Calu3 (cell line): ENCODE results near the gene STXBP1. TPM values are rescaled to one million over a fixed set of nuclear protein-coding genes. Genes with fewer than 3 reads are reported as not detected.

Experiments used
- BruUV-seq: library from RNA; stranded (reverse); fragments of 400-500 nt; replicated peaks from 2 replicates; lab custom pipeline; 2021; lab: Mats Ljungman, UMichigan
- CTCF ChIA-PET: fragments of 300-600 bp; sonication (Branson Sonifier 250); formaldehyde crosslinking; loops from one replicate; lab custom pipeline; 2022; ENCODE audit warnings: antibody characterized with exemption; lab: Charles Lee
- DNase-seq: peaks from one replicate; pipeline ENCODE4 v3.0.0; 2022
- H3K27ac Mint-ChIP-seq: one replicate; pipeline ENCODE4 v1.8.0; 2022; ENCODE audit warnings: mixed read lengths; ENCODE audit not compliant: unreplicated experiment
- H3K27me3 Mint-ChIP-seq: one replicate; pipeline ENCODE4 v1.8.0; 2022; ENCODE audit warnings: mixed read lengths; ENCODE audit not compliant: unreplicated experiment
- H3K36me3 Mint-ChIP-seq: one replicate; pipeline ENCODE4 v1.8.0; 2022; ENCODE audit warnings: mild to moderate bottlenecking, moderate library complexity, mixed read lengths; ENCODE audit not compliant: insufficient read depth, unreplicated experiment
- H3K4me1 Mint-ChIP-seq: one replicate; pipeline ENCODE4 v1.8.0; 2022; ENCODE audit warnings: mild to moderate bottlenecking, low read depth, mixed read lengths; ENCODE audit not compliant: unreplicated experiment
- H3K4me3 Mint-ChIP-seq: one replicate; pipeline ENCODE4 v1.8.0; 2022; ENCODE audit warnings: mild to moderate bottlenecking, low read depth, moderate library complexity, mixed read lengths; ENCODE audit not compliant: unreplicated experiment
- H3K9me3 Mint-ChIP-seq: one replicate; pipeline ENCODE4 v1.8.0; 2022; ENCODE audit warnings: low read depth, mixed read lengths; ENCODE audit not compliant: unreplicated experiment
- intact Hi-C: fragments of 100-400 bp; cut with micrococcal nuclease; formaldehyde crosslinking; loops from one replicate; pipeline ENCODE4 v1.10.0; 2022; ENCODE audit not compliant: unreplicated experiment
- total RNA-seq: library from RNA; stranded (reverse); gene quantifications from 2 replicates; pipeline ENCODE4 v1.2.3, GENCODE V29; 2022
- TF ChIP-seq, protein P1 (sequence below): fragments of 200-600 bp; IDR thresholded peaks from one replicate; pipeline ENCODE4 v1.8.0; 2022; ENCODE audit warnings: antibody characterized with exemption; ENCODE audit not compliant: unreplicated experiment

The STXBP1 gene
- total RNA-seq, 1 experiment from 2014 or later: 5.9 TPM

DNA sequence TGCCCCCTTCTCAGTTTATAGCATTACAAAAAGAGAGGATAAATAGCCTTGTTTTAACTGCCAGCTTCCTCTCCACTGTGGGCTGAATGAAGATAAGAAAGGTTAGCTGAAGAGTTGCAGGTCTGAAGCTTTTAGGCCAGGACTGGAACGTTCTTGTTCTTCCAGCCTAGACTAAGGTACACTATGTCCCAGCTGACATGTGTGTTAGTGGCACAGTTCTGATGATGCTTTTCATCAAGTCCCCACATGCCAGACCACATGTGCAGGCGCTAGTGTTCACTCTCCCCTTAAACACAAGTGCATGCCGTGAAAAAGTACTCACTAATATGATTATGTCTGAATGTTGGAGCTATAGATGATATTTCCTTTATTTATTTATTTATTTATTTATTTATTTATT, 40.7 kb downstream of the STXBP1 start:
- H3K9me3 Mint-ChIP-seq: no peaks in the 10 kb centered on the region
- H3K4me3 Mint-ChIP-seq: no peak overlapping the region
- H3K4me1 Mint-ChIP-seq: no peaks in the 10 kb centered on the region
- CTCF ChIA-PET: no interaction called here
- no peaks in the 10 kb centered on the region for H3K27me3 Mint-ChIP-seq
- TF ChIP-seq, protein P1, sequence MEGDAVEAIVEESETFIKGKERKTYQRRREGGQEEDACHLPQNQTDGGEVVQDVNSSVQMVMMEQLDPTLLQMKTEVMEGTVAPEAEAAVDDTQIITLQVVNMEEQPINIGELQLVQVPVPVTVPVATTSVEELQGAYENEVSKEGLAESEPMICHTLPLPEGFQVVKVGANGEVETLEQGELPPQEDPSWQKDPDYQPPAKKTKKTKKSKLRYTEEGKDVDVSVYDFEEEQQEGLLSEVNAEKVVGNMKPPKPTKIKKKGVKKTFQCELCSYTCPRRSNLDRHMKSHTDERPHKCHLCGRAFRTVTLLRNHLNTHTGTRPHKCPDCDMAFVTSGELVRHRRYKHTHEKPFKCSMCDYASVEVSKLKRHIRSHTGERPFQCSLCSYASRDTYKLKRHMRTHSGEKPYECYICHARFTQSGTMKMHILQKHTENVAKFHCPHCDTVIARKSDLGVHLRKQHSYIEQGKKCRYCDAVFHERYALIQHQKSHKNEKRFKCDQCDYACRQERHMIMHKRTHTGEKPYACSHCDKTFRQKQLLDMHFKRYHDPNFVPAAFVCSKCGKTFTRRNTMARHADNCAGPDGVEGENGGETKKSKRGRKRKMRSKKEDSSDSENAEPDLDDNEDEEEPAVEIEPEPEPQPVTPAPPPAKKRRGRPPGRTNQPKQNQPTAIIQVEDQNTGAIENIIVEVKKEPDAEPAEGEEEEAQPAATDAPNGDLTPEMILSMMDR: no peak
- BruUV-seq: no TSS peak
- DNase-seq: no peak
- intact Hi-C loops: no loop called here
- no peak overlapping the region for H3K27ac Mint-ChIP-seq
- H3K36me3 Mint-ChIP-seq: no peaks in the 10 kb centered on the region

DNA sequence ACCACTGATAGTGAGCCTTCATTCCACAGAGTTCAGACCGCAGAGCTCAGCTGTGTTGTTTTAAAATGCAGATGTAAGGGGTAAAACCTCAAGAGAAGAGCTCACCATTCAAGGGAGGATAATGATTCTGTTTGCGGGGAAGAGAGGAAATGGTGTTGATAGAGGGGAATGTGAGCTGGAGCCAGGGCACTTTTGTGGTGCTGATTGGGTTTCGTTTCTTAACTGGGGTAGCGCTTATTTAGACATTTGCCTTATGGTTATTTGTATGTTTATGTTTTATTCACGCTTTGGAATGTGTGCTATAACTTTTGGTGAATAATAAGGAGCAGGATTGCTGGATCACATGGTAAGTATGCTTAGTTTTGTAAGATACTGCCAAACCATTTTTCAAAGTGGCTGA, 42.5 kb downstream of the STXBP1 start:
- CTCF ChIA-PET: no interaction called here
- intact Hi-C loops: no loop called here
- no peaks in the 10 kb centered on the region for H3K4me1 Mint-ChIP-seq
- no peak for DNase-seq
- no peaks in the 10 kb centered on the region for H3K27me3 Mint-ChIP-seq
- no peak overlapping the region for H3K4me3 Mint-ChIP-seq
- H3K27ac Mint-ChIP-seq: no peak overlapping the region
- H3K36me3 Mint-ChIP-seq: no peaks in the 10 kb centered on the region
- H3K9me3 Mint-ChIP-seq: no peaks in the 10 kb centered on the region
- TF ChIP-seq, protein P1: no peak
- no TSS peak for BruUV-seq

DNA sequence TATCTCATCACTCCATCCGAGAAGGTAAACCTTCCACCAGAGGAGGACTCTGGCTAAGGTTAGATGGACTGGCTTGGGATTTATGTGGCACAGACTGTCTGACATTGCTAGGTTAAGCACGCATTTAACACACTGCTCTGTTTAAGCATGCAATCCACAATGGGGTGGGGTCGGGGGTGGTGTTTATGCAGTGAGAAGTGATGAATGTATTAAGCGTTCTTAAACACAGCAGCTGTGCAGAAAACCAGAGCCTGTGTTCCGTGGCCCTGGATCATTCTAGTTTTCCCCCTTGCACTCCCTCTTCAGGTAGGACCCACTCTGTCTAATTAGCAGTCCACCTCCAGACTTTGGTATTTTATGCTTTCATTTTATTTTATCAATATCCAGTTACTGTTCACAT, 46.4 kb downstream of the STXBP1 start:
- intact Hi-C loops: no loop called here

DNA sequence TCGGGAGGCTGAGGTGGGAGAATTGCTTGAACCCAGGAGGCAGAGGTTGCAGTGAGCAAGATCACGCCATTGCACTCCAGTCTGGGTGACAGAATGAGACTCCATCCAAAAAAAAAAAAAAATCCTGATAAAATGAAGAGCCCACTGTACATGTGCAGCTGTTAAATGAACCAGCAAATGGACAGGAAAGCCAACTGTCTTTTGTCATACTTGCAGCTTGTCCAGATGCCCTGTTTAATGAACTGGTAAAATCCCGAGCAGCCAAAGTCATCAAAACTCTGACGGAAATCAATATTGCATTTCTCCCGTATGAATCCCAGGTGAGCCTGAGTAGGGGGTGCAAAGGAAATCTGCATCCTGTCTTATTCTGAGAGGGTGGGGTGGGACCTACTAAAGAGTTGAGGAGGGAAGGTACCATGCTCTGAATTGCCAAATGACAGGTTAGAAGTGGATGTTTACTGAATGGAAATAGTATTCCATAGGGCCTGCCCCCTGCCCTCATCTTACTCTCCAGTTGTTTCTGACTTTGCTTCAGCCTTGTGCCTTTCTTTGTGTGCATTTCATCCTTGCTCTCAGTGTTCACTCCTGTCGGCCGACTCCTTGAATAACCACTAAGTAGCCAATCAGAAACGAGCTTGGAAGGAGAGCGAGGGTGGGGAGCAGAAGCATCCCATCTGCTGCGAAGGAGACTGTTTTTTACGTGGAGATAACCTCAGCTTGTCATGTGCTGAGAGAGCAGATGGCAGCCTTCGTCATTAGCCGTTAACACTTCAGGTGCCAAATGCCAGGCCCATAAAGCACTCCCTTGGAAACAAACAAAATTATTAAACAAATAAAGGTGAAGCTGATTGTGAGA, 49.0 kb downstream of the STXBP1 start:
- no peak overlapping the region for H3K27ac Mint-ChIP-seq
- no peak for DNase-seq
- TF ChIP-seq, protein P1: no peak
- H3K36me3 Mint-ChIP-seq: no peaks in the 10 kb centered on the region
- no peak overlapping the region for H3K4me3 Mint-ChIP-seq
- no peaks in the 10 kb centered on the region for H3K27me3 Mint-ChIP-seq
- CTCF ChIA-PET: interaction anchor here (0.7 kb wide), 1 partner anchor 897 kb away, joined by 3 read pairs; no protein-coding TSS in a partner anchor
- H3K9me3 Mint-ChIP-seq: no peaks in the 10 kb centered on the region
- BruUV-seq: no TSS peak
- intact Hi-C loops: no loop called here
- no peaks in the 10 kb centered on the region for H3K4me1 Mint-ChIP-seq

More for the DNA sequence above, 46.4 kb downstream of the STXBP1 start:
- CTCF ChIA-PET: no interaction called here
- no peak for DNase-seq
- no peak overlapping the region for H3K27ac Mint-ChIP-seq
- no peaks in the 10 kb centered on the region for H3K4me1 Mint-ChIP-seq
- TF ChIP-seq, protein P1: no peak
- no peaks in the 10 kb centered on the region for H3K27me3 Mint-ChIP-seq
- H3K36me3 Mint-ChIP-seq: no peaks in the 10 kb centered on the region
- no peak overlapping the region for H3K4me3 Mint-ChIP-seq
- no peaks in the 10 kb centered on the region for H3K9me3 Mint-ChIP-seq
- no TSS peak for BruUV-seq
